Activated T-helper 1 cell treated with anti-CD3 and anti-CD28 coated beads, Interleukin-2, amount 50 U/mL, for 16 hours (primary cell): Measurements from ENCODE around the gene CDYL.

ENCODE experiments used
- DNase-seq, 2 donors: peaks; one replicate each; pipeline ENCODE4 v3.0.0-alpha.2; 2020; ENCODE audit warnings: low read depth in 1 of 2, low spot score in 1 of 2

The CDYL gene

GRCh38 chr6:4774296-4774695 is 1.9 kb upstream of the CDYL start:
- DNase-seq: no peak

GRCh38 chr6:4774715-4775493 is 1.3 kb upstream of the CDYL start:
- no peak for DNase-seq

GRCh38 chr6:4775494-4776130 is 592 bp upstream of the CDYL start:
- peak; percentile 35 to 56 for DNase-seq

GRCh38 chr6:4776493-4777393 is 539 bp downstream of the CDYL start:
- peak in 1 of 2 donors; percentile 27 for DNase-seq

GRCh38 chr6:4777394-4777935 is 1.3 kb downstream of the CDYL start:
- DNase-seq: no peak

GRCh38 chr6:4778086-4778485 is 1.9 kb downstream of the CDYL start:
- DNase-seq: no peak

- DNase-seq: no peak
These were observed 4.2 kb downstream of the CDYL start for GRCh38 chr6:4780360-4780812.

GRCh38 chr6:4781426-4781825 is 5.2 kb downstream of the CDYL start:
- DNase-seq: no peak

- no peak for DNase-seq
These were observed 5.9 kb downstream of the CDYL start for GRCh38 chr6:4781967-4782575.

- DNase-seq: no peak
These were observed 10.8 kb downstream of the CDYL start for GRCh38 chr6:4786996-4787395.

GRCh38 chr6:4788482-4788881 is 12.3 kb downstream of the CDYL start:
- no peak for DNase-seq

GRCh38 chr6:4788953-4789584 is 12.9 kb downstream of the CDYL start:
- DNase-seq: no peak

GRCh38 chr6:4790158-4790899 is 14.1 kb downstream of the CDYL start:
- no peak for DNase-seq

- no peak for DNase-seq
These were observed 18.0 kb downstream of the CDYL start for GRCh38 chr6:4794140-4794707.

- DNase-seq: no peak
These were observed 21.4 kb downstream of the CDYL start for GRCh38 chr6:4797587-4797986.

GRCh38 chr6:4799912-4800311 is 23.7 kb downstream of the CDYL start:
- DNase-seq: no peak

GRCh38 chr6:4800662-4801061 is 24.5 kb downstream of the CDYL start:
- DNase-seq: no peak

- DNase-seq: no peak
These were observed 25.4 kb downstream of the CDYL start for GRCh38 chr6:4801491-4802110.

- DNase-seq: no peak
These were observed 26.2 kb downstream of the CDYL start for GRCh38 chr6:4802312-4802935.
